Measurements from ENCODE around the gene SGTA.

SGTA gene

DNA sequence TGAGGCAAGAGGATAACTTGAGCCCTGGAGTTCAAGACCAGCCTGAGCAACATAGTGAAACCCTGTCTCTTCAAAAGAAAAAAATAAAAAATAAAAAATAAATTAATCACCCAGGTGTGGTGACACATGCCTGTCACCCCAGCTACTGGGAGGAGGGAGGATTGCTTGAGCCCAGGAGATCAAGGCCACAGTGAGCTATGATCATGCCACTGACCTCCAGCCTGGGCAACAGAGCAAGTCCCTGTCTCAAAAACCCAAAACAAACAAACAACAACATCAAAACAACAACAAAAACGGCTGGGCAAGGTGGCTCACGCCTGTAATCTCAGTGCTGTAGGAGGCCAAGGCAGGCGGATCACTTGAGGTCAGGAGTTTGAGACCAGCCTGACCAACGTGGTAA lies 39.0 kb downstream of the SGTA start:
- no peak for DNase-seq

DNA sequence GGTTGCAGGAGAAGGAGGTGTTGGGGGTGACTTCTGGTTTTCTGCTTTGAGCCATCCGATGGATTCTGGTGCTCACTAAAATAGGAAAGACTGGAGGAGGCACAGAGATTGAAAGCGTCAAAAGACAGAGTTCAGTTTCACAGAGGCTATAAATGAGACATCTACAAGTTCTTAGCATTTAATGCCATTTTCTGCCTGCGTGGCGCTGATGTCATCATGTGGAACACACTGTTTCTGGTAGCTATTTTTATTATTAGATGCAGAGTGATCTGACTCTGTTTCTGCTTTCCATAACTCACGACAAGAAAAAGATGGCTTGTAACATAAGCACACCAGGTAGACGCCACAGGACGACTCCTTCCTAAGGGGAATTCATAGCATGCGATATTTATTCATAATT lies 40.0 kb downstream of the SGTA start:
- no peak for DNase-seq

DNA sequence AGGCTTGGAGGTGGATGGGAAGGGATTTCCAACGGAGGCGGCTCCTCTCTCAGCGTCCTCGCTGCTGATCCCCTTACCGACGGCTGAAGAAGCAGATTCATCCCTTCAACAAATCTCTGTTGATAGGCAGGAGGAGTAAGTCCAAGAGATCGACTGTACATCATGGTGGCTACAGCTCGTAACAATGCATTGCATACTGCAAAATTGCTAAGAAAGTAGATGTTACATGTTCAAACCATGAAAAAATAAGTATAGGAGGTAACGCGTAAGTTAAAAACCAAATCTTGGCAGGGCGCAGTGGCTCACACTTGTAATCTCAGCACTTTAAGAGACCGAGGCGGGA lies 42.8 kb downstream of the SGTA start:
- no peak for DNase-seq

GRCh38 chr19:2739602-2740313 lies 43.3 kb downstream of the SGTA start, which contains the start of gene SLC39A3:
Gene SLC39A3 (minus strand): TSS chr19:2740017. CDS start chr19:2737257, 2,760 bp downstream.
- peak; percentile 96 to 98 (median 97) for DNase-seq

DNA sequence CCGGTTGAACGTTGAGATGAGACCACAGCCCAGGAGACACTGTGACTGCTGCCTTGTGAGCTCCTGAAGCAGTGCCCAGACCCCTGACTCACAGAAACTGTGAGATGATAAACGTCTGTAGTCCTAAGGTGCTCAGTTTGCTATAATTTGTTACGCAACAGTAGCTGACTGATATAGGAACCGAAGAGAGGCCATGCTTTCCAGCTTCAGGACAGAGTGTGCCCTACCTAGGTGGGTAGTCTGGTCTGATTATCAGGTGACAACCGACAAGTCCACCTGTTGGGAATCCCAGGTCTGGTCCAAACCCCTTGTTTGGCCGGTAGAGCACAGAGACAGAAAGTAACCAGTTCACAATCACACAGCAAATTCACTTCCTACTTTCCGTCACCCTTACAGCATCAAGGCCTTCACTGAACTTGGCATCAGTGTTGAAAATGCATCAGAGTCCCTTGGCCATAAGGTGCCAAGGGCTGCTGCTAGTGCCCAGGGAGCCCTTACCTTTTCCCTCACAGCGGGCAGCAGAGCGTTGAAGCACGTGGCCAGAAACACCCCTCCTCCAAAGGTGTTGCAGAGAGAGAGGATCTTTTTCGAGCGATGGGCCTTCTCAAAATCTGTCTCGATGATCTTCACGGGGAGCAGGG lies 46.4 kb downstream of the SGTA start:
- DNase-seq: no peak

GRCh38 chr19:2735374-2735773 lies 47.7 kb downstream of the SGTA start:
- no peak for DNase-seq

- DNase-seq: no peak
Observed at GRCh38 chr19:2734589-2735288, 48.3 kb downstream of the SGTA start.

DNA sequence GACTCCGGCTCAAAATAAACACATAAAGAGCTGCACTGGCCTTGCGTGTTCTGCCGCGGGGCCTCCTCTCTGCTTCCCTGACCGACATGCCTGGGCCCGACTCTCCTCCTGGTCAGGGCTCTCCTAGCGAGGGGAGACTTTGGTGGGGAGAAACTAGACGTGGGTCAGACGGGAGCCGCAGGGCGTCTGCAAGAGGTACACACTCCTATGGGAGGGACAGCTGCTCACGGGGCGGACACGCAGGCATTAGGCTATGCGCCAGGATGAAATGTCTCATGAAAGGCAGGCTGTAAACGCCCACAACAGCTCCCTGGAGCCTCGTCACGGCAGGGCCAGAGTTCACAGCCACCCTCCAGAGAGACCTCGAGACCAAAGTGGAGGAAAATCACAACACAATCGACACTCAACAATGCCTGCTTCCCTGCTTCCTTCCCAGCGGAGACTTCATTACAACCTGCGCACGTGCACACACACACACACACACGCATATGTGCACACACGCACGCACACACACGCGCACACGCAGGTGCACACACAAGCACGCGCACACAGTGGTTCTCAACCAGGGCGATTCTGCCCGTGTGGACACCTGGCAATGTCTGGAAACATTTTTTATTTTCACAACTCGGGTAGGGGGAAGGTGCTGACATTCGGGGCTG lies 49.0 kb downstream of the SGTA start:
- DNase-seq: no peak

DNA sequence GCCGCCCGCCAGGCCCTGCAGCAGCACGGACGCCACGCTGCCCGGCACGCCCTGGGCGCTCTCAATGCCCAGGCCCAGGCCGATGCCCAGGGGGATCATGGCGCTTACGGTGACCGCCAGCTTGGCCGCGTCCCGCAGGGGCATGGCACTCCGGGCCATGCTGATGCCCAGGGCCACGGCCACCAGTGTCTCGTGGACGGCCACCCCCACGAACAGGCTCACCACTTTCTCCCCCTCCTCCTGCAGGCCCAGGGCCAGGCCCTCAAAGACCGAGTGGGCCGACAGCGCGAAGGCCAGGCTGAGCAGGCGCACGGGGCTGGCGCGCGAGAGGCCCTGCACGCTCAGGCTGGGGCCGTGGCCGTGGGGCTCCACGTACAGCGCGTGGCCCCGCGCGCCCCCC lies 50.2 kb downstream of the SGTA start:
- no peak for DNase-seq

DNA sequence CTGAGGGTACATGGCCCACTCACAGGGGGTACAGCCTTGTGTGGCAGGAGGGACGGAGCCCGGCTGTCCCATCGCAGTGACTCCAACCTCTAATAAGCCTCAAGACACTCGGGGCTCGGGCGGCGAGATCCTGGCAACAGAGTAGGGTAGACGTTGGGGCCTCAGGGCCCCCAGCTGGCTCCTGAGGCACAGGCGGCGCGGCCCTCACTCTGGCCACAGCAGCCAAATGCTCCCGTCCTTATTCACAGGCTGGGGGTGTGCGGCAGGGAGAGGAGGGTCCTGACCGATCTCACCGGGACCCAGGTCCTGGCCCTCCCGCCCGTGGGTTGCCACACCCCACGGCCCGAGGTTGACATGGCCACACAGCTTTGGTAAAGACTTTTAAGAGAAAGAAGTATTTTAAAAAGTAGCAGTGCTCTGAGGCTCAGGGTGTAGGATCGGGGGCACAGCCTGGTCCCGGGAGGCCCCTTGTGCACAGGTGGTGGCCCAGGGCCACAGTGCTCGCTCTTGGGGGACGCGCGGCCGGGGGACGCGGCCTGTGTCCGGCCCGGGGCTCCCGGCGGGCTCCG lies 50.8 kb downstream of the SGTA start:
- DNase-seq: no peak

GRCh38 chr19:2731181-2731995 lies 51.7 kb downstream of the SGTA start:
- no peak for DNase-seq

- DNase-seq: no peak
Observed at GRCh38 chr19:2729943-2730818, 52.9 kb downstream of the SGTA start.

- no peak for DNase-seq
Observed at GRCh38 chr19:2728783-2729387, 54.2 kb downstream of the SGTA start.

- DNase-seq: no peak
Observed at GRCh38 chr19:2727640-2727944, 55.5 kb downstream of the SGTA start.

DNA sequence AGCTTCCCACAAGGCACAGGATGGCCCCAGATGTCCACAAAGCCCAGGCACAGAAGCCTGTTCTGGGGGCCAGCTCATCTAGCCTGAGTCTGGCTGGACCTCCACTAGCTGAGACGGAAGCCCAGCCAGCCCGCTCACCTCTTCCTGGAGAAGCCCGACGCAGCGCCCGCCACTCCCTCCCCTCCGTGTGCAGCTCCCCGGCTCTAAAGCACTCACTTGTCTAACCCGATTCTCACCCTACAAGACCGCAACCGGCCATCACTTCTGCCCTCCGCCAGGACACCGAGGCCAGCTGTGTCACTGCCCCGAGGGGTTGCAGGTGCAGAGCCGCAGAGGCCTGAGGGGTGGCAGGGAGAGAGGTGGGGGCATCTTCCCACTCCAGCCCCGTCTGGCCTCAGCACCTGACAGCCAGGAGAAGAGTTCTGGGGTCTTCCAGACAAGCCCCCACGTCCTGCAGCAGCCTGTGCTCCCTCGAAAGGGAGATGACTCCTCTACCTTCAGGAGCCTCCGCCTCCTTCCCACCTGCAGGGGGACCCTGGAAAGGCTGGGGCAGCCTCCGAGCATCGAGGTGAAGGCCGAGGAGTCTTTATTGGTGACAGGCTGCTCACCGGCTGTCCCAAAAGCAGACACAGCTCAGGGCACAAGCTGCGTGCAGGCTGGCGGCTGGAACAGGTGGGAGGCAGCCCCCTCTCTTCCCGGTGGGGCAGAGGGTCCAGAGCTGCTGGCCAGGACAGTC lies 56.0 kb downstream of the SGTA start:
- no peak for DNase-seq

- no peak for DNase-seq
Observed at GRCh38 chr19:2726160-2726855, 56.8 kb downstream of the SGTA start.

- DNase-seq: no peak
Observed at GRCh38 chr19:2724148-2724557, 58.9 kb downstream of the SGTA start.

DNA sequence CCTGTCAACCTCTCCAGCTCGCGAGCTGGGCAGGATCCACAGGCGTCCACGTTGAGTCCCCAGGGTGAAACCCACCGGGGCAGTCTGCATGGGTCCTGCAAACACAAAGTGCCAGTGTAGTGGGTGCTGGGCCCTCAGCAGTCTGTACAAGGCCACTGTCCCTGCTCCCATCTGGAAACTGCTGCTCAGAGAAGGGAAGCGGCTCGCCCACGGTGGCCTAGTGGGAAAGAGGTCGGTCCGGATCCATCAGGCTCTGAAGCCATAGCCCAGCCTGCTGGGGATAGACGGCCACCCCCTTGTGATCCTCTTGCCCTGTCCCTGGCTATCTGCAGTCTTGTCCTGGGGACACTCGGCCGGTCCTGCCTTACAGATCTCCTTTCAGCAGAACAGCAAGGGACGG lies 59.3 kb downstream of the SGTA start:
- DNase-seq: no peak

DNA sequence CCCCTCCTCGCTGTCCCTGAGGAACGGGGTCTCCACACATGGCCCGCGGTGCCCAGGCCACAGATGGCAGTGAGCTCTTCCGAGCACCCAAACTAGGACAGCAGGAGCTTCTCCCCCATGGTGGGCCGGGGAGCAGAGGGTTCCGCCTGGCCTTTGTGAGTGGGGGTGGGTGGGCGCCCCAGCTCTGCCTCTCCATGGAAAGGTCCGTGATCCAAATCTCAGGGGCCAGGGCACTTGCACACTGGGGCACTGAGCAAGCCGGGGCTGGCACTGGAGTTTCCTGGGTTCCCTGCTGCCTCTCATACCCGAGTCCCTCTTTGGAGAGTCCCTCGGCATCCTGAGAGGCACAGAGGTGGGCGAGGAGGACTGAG lies 59.7 kb downstream of the SGTA start:
- DNase-seq: no peak

Measured in T-helper 1 cell (primary cell).